Measurements from ENCODE around the gene SH3BGRL.

The SH3BGRL gene

GRCh38 chrX:81201671-81202455 is at the start of gene SH3BGRL, which contains the start of gene HMGN5:
Gene SH3BGRL (plus strand): TSS chrX:81202102. CDS start chrX:81202201, 99 bp downstream.
Gene HMGN5 (minus strand): TSS chrX:81201913. CDS start chrX:81121549, 80,364 bp downstream.
- DNase-seq (ENCODE audit: low read depth, low spot score): peak; percentile 45

- DNase-seq (ENCODE audit: low read depth, low spot score): no peak
Measured at GRCh38 chrX:81168391-81168790, 33.5 kb upstream of the SH3BGRL start.

- DNase-seq (ENCODE audit: low read depth, low spot score): no peak
Measured at GRCh38 chrX:81174286-81174685, 27.6 kb upstream of the SH3BGRL start.

GRCh38 chrX:81195259-81195658 is 6.6 kb upstream of the SH3BGRL start:
- DNase-seq (ENCODE audit: low read depth, low spot score): no peak

GRCh38 chrX:81195712-81196111 is 6.2 kb upstream of the SH3BGRL start:
- DNase-seq (ENCODE audit: low read depth, low spot score): no peak

GRCh38 chrX:81201071-81201470 is 831 bp upstream of the SH3BGRL start:
- DNase-seq (ENCODE audit: low read depth, low spot score): no peak

- DNase-seq (ENCODE audit: low read depth, low spot score): no peak
Measured at GRCh38 chrX:81202456-81202819, 536 bp downstream of the SH3BGRL start.

GRCh38 chrX:81202943-81203342 is 1.0 kb downstream of the SH3BGRL start:
- DNase-seq (ENCODE audit: low read depth, low spot score): no peak

GRCh38 chrX:81205551-81205950 is 3.6 kb downstream of the SH3BGRL start:
- no peak for DNase-seq (ENCODE audit: low read depth, low spot score)

- no peak for DNase-seq (ENCODE audit: low read depth, low spot score)
Measured at GRCh38 chrX:81206476-81206875, 4.6 kb downstream of the SH3BGRL start.

GRCh38 chrX:81208916-81209315 is 7.0 kb downstream of the SH3BGRL start:
- DNase-seq (ENCODE audit: low read depth, low spot score): no peak

GRCh38 chrX:81215685-81216084 is 13.8 kb downstream of the SH3BGRL start:
- no peak for DNase-seq (ENCODE audit: low read depth, low spot score)

- DNase-seq (ENCODE audit: low read depth, low spot score): no peak
Measured at GRCh38 chrX:81229229-81229628, 27.3 kb downstream of the SH3BGRL start.

GRCh38 chrX:81229901-81230300 is 28.0 kb downstream of the SH3BGRL start:
- DNase-seq (ENCODE audit: low read depth, low spot score): no peak

- DNase-seq (ENCODE audit: low read depth, low spot score): no peak
Measured at GRCh38 chrX:81231476-81231875, 29.6 kb downstream of the SH3BGRL start.

GRCh38 chrX:81232218-81232617 is 30.3 kb downstream of the SH3BGRL start:
- no peak for DNase-seq (ENCODE audit: low read depth, low spot score)

GRCh38 chrX:81237516-81237915 is 35.6 kb downstream of the SH3BGRL start:
- DNase-seq (ENCODE audit: low read depth, low spot score): no peak

- no peak for DNase-seq (ENCODE audit: low read depth, low spot score)
Measured at GRCh38 chrX:81238166-81238565, 36.3 kb downstream of the SH3BGRL start.

GRCh38 chrX:81240701-81241331 is 38.9 kb downstream of the SH3BGRL start:
- no peak for DNase-seq (ENCODE audit: low read depth, low spot score)

- no peak for DNase-seq (ENCODE audit: low read depth, low spot score)
Measured at GRCh38 chrX:81241753-81242152, 39.9 kb downstream of the SH3BGRL start.

- no peak for DNase-seq (ENCODE audit: low read depth, low spot score)
Measured at GRCh38 chrX:81255876-81256275, 54.0 kb downstream of the SH3BGRL start.

GRCh38 chrX:81257817-81258216 is 55.9 kb downstream of the SH3BGRL start:
- DNase-seq (ENCODE audit: low read depth, low spot score): no peak

- DNase-seq (ENCODE audit: low read depth, low spot score): no peak
Measured at GRCh38 chrX:81259020-81259713, 57.3 kb downstream of the SH3BGRL start.
